HepG2 (cell line): ENCODE measurements around the gene FAM174C. TPM values are rescaled to one million over a fixed set of nuclear protein-coding genes. Genes with fewer than 3 reads are reported as not detected.

Experiments used
- FOXC1 ChIP-seq: sonication (generic); formaldehyde crosslinking; IDR thresholded peaks from 2 replicates; pipeline ENCODE4 v1.8.0; 2022; ENCODE audit warnings: mild to moderate bottlenecking, missing genetic modification reagents, borderline replicate concordance
- HHEX ChIP-seq: IDR thresholded peaks from 2 replicates; pipeline ENCODE4 v1.6.1; 2016; ENCODE audit warnings: control low read depth
- HMGA1 ChIP-seq: sonication (generic); formaldehyde crosslinking; conservative IDR thresholded peaks from 2 replicates; pipeline ENCODE4 v1.4.0; 2020; ENCODE audit warnings: missing genetic modification reagents
- PHF5A ChIP-seq: IDR thresholded peaks from one replicate; pipeline ENCODE4 v1.6.1; 2018; ENCODE audit warnings: low read depth, missing genetic modification reagents; ENCODE audit not compliant: unreplicated experiment
- RBAK ChIP-seq: sonication (generic); formaldehyde crosslinking; IDR thresholded peaks from 2 replicates; pipeline ENCODE4 v1.5.1; 2020; ENCODE audit warnings: mild to moderate bottlenecking, missing genetic modification reagents
- REL ChIP-seq: sonication (generic); formaldehyde crosslinking; conservative IDR thresholded peaks from 2 replicates; pipeline ENCODE4 v1.8.0; 2022; ENCODE audit warnings: mild to moderate bottlenecking, missing genetic modification reagents, moderate library complexity
- ZNF326 ChIP-seq: sonication (generic); formaldehyde crosslinking; IDR thresholded peaks from 2 replicates; pipeline ENCODE4 v1.4.0; 2020; ENCODE audit warnings: missing genetic modification reagents, borderline replicate concordance
- polyA plus RNA-seq, 8 experiments: library from polyadenylated mRNA; depleted of rRNA in 3 of 8; stranded (reverse) in 7 of 8; unstranded in 1 of 8; fragments of >200 nt; fragmentation: Illumina TruSeq in 4 of 8; extraction: Trizol in 4 of 8; gene quantifications; 2 replicates each; pipeline versions ENCODE4 v1.2.1 to v1.2.3, GENCODE V29; 2011 to 2016; ENCODE audit warnings: low read depth in 4 of 8, missing spikeins in 1 of 8, mixed read lengths in 1 of 8; ENCODE audit not compliant: insufficient read depth in 1 of 8
- total RNA-seq, 5 experiments: library from RNA; depleted of rRNA; stranded (reverse); fragments of >200 nt; fragmentation: Illumina TruSeq; extraction: Trizol; gene quantifications; 2 replicates each; pipeline ENCODE4 v1.2.3, GENCODE V29; 2016; ENCODE audit warnings: low read depth in 1 of 5
- TF ChIP-seq, protein P1 (sequence below), 2 experiments: sonication (generic) in 1 of 2; formaldehyde crosslinking in 1 of 2; IDR thresholded peaks; 2 replicates each; pipeline versions ENCODE4 v1.6.1 to v1.9.0; 2014 to 2022; ENCODE audit warnings: antibody characterized with exemption in 1 of 2, borderline replicate concordance in 1 of 2, inconsistent platforms in 1 of 2, low read depth in 1 of 2, missing genetic modification reagents in 1 of 2
- TF ChIP-seq, protein P2 (sequence below): sonication (generic); formaldehyde crosslinking; IDR thresholded peaks from 2 replicates; pipeline ENCODE4 v1.4.0; 2020; ENCODE audit warnings: missing genetic modification reagents
- TF ChIP-seq, protein P3 (sequence below), 2 experiments: fragments of 450-650 bp in 1 of 2; sonication (generic) in 1 of 2; formaldehyde crosslinking in 1 of 2; IDR thresholded peaks; 2 replicates each; pipeline versions ENCODE4 v1.6.1 to v1.8.0; 2016 to 2022; ENCODE audit warnings: antibody characterized with exemption in 1 of 2, mild to moderate bottlenecking in 1 of 2, missing genetic modification reagents in 1 of 2

Gene FAM174C
- total and polyA plus RNA-seq, 2 of the 13 experiments (the other 11 are each of a cell fraction or from before 2014, with no cell fraction given) = 19.5 to 31.3 TPM

DNA sequence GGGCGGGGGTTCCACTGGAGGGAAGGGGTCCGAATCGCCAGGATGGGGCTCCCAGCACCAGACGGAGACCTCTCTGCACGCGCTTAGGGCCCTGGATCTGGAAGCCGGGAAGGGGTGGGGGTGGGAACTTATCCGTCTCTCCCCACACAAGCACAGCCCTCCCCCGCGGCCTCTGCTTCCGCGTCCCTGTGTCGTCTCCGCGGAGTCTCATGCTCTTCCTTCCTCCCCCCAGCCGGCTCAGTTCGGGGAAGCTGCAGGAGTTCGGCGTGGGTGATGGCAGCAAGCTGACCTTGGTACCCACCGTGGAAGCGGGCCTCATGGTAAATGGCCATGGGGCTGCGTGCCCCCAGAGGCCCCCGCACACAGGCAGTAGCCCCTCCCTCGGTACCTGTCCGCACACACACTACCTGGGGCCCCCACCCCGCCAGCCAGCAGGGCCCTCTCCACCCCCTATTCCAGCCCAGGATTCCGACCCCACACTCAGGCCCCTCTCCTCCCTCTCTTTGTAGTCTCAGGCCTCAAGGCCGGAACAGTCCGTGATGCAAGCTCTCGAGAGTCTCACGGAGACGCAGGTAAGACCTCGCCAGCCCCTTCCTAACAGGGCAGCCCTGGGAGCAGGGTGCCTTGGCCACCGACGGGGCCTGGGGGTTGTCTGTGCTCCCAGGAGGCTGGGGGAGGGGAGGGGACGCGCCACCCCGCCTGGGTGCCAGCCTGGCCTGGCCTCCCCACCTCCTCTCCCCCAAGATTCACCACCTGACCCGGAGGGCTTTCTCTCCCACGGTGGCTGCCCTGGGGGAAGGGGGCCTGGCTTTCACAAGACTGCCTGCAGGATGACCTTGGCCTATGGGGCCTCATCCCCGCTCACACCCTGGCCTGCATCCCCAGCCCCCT, 23.8 kb upstream of the FAM174C start (continued):
- TF ChIP-seq, protein P1, sequence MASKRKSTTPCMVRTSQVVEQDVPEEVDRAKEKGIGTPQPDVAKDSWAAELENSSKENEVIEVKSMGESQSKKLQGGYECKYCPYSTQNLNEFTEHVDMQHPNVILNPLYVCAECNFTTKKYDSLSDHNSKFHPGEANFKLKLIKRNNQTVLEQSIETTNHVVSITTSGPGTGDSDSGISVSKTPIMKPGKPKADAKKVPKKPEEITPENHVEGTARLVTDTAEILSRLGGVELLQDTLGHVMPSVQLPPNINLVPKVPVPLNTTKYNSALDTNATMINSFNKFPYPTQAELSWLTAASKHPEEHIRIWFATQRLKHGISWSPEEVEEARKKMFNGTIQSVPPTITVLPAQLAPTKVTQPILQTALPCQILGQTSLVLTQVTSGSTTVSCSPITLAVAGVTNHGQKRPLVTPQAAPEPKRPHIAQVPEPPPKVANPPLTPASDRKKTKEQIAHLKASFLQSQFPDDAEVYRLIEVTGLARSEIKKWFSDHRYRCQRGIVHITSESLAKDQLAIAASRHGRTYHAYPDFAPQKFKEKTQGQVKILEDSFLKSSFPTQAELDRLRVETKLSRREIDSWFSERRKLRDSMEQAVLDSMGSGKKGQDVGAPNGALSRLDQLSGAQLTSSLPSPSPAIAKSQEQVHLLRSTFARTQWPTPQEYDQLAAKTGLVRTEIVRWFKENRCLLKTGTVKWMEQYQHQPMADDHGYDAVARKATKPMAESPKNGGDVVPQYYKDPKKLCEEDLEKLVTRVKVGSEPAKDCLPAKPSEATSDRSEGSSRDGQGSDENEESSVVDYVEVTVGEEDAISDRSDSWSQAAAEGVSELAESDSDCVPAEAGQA (IDR thresholded peaks at IDR 0.05; ENCODE audit: low read depth) = no peak
- TF ChIP-seq, protein P1 (CRISPR knock-in tag; IDR thresholded peaks at IDR 0.05; ENCODE audit: borderline replicate concordance) = no peak
- TF ChIP-seq HMGA1 (CRISPR knock-in tag) (no peak), PHF5A (CRISPR knock-in tag) (no peak), RBAK (CRISPR knock-in tag) (no peak), HHEX (CRISPR knock-in tag) (no peak), ZNF326 (no peak), REL (CRISPR knock-in tag) (0 out of 2 replicates have a peak, but pooled peaks have one; percentile 35), FOXC1 (CRISPR knock-in tag) (peak; percentile 19; the same call in 1 of the 2 replicates)
- TF ChIP-seq, protein P2, sequence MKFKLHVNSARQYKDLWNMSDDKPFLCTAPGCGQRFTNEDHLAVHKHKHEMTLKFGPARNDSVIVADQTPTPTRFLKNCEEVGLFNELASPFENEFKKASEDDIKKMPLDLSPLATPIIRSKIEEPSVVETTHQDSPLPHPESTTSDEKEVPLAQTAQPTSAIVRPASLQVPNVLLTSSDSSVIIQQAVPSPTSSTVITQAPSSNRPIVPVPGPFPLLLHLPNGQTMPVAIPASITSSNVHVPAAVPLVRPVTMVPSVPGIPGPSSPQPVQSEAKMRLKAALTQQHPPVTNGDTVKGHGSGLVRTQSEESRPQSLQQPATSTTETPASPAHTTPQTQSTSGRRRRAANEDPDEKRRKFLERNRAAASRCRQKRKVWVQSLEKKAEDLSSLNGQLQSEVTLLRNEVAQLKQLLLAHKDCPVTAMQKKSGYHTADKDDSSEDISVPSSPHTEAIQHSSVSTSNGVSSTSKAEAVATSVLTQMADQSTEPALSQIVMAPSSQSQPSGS (CRISPR knock-in tag) = no peak
- TF ChIP-seq, protein P3, sequence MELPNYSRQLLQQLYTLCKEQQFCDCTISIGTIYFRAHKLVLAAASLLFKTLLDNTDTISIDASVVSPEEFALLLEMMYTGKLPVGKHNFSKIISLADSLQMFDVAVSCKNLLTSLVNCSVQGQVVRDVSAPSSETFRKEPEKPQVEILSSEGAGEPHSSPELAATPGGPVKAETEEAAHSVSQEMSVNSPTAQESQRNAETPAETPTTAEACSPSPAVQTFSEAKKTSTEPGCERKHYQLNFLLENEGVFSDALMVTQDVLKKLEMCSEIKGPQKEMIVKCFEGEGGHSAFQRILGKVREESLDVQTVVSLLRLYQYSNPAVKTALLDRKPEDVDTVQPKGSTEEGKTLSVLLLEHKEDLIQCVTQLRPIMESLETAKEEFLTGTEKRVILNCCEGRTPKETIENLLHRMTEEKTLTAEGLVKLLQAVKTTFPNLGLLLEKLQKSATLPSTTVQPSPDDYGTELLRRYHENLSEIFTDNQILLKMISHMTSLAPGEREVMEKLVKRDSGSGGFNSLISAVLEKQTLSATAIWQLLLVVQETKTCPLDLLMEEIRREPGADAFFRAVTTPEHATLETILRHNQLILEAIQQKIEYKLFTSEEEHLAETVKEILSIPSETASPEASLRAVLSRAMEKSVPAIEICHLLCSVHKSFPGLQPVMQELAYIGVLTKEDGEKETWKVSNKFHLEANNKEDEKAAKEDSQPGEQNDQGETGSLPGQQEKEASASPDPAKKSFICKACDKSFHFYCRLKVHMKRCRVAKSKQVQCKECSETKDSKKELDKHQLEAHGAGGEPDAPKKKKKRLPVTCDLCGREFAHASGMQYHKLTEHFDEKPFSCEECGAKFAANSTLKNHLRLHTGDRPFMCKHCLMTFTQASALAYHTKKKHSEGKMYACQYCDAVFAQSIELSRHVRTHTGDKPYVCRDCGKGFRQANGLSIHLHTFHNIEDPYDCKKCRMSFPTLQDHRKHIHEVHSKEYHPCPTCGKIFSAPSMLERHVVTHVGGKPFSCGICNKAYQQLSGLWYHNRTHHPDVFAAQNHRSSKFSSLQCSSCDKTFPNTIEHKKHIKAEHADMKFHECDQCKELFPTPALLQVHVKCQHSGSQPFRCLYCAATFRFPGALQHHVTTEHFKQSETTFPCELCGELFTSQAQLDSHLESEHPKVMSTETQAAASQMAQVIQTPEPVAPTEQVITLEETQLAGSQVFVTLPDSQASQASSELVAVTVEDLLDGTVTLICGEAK (IDR thresholded peaks at IDR 0.05) = no peak
- TF ChIP-seq, protein P3 (CRISPR knock-in tag; IDR thresholded peaks at IDR 0.05) = no peak
